Kidney epithelial cell (primary cell): ENCODE measurements around the gene GPR158. TPM values are rescaled to one million over a fixed set of nuclear protein-coding genes. Genes with fewer than 3 reads are reported as not detected.
"Not testable (repeated sequence)": the region's sequence is repeated elsewhere in the genome, so short reads cannot be mapped to it uniquely, and the experiment has no call there.

Source experiments
- DNase-seq: peaks from one replicate; pipeline ENCODE4 v3.0.0-alpha.2; 2010; ENCODE audit warnings: low read depth
- H3K27me3 ChIP-seq: 2 replicates; pipeline ENCODE4 v1.6.0; 2011; ENCODE audit warnings: low read length; ENCODE audit not compliant: control insufficient read depth, insufficient read depth
- H3K36me3 ChIP-seq: 2 replicates; pipeline ENCODE4 v1.5.1; 2011; ENCODE audit warnings: low read length; ENCODE audit not compliant: control insufficient read depth, insufficient read depth
- H3K4me3 ChIP-seq: 2 replicates; pipeline ENCODE4 v1.5.1; 2011; ENCODE audit warnings: low read depth, mild to moderate bottlenecking, control low read depth, low read length
- CTCF ChIP-seq: IDR thresholded peaks from 2 replicates; pipeline ENCODE4 v1.5.1; 2011; ENCODE audit warnings: mild to moderate bottlenecking, moderate library complexity, low read length, control low read depth, inconsistent platforms; ENCODE audit not compliant: insufficient read depth, poor library complexity, severe bottlenecking
- total RNA-seq: library from RNA; depleted of rRNA; stranded (reverse); fragments of >200 nt; gene quantifications from 2 replicates; pipeline ENCODE4 v1.2.3, GENCODE V29; 2015

The GPR158 gene
- total RNA-seq, 1 donor from 2014 or later = not detected

GRCh38 chr10:25306386-25306785 is 131.6 kb downstream of the GPR158 start:
- Histone ChIP-seq H3K27me3 (no peaks in the 10 kb centered on the region), H3K4me3 (no peak overlapping the region), H3K36me3 (no peaks in the 10 kb centered on the region)
- TF ChIP-seq CTCF = no peak
- DNase-seq = no peak

- Histone ChIP-seq H3K27me3 (no peaks in the 10 kb centered on the region), H3K36me3 (no peaks in the 10 kb centered on the region), H3K4me3 (no peak overlapping the region)
- TF ChIP-seq CTCF = no peak
- no peak for DNase-seq
Measured at GRCh38 chr10:25308278-25308677, 133.5 kb downstream of the GPR158 start.

GRCh38 chr10:25317596-25318211 is 142.9 kb downstream of the GPR158 start:
- H3K27me3 ChIP-seq, DNase-seq, H3K4me3 ChIP-seq, H3K36me3 ChIP-seq: not testable (repeated sequence)

- DNase-seq = no peak
- Histone ChIP-seq H3K27me3 (no peaks in the 10 kb centered on the region), H3K4me3 (no peak overlapping the region), H3K36me3 (no peaks in the 10 kb centered on the region)
- no peak for TF ChIP-seq CTCF
Measured at GRCh38 chr10:25327273-25327672, 152.5 kb downstream of the GPR158 start.

- H3K36me3 ChIP-seq = no peaks in the 10 kb centered on the region
- TF ChIP-seq CTCF = no peak
Measured at GRCh38 chr10:25328361-25328760, 153.6 kb downstream of the GPR158 start.

GRCh38 chr10:25329587-25329986 is 154.8 kb downstream of the GPR158 start:
- H3K4me3 ChIP-seq, DNase-seq, H3K27me3 ChIP-seq, H3K36me3 ChIP-seq: not testable (repeated sequence)

More at GRCh38 chr10:25328361-25328760, 153.6 kb downstream of the GPR158 start:
- no peaks in the 10 kb centered on the region for H3K27me3 ChIP-seq
- H3K4me3 ChIP-seq = no peak overlapping the region
- DNase-seq = no peak

GRCh38 chr10:25334445-25334844 is 159.6 kb downstream of the GPR158 start:
- TF ChIP-seq CTCF = no peak
- no peak for DNase-seq
- Histone ChIP-seq H3K27me3 (no peaks in the 10 kb centered on the region), H3K4me3 (no peak overlapping the region), H3K36me3 (no peaks in the 10 kb centered on the region)
